OCI-LY1 (cell line): ENCODE results near the gene PXT1.
"Not testable (repeated sequence)": the region's sequence is repeated elsewhere in the genome, so short reads cannot be mapped to it uniquely, and the experiment has no call there.

Source experiments
- H2AFZ ChIP-seq: fragments of 200-600 bp; sonication (generic), shearing (Covaris generic); 2 replicates; pipeline ENCODE4 v1.6.0; 2014; ENCODE audit warnings: antibody characterized with exemption, mild to moderate bottlenecking, low read length
- H3F3A ChIP-seq: fragments of 200-600 bp; sonication (generic), shearing (Covaris generic); 2 replicates; pipeline ENCODE4 v1.6.0; 2014; ENCODE audit warnings: mild to moderate bottlenecking, antibody characterized with exemption, low read length, moderate library complexity; ENCODE audit not compliant: insufficient read depth
- H3K27ac ChIP-seq: fragments of 200-600 bp; sonication (generic); 2 replicates; pipeline ENCODE4 v1.5.1; 2014; ENCODE audit warnings: low read length, mixed run types, mild to moderate bottlenecking, low read depth; ENCODE audit not compliant: poor library complexity, severe bottlenecking
- H3K27me3 ChIP-seq: fragments of 200-600 bp; sonication (generic); 2 replicates; pipeline ENCODE4 v1.6.0; 2014; ENCODE audit warnings: antibody characterized with exemption, mild to moderate bottlenecking, low read length, moderate library complexity; ENCODE audit not compliant: insufficient read depth
- H3K36me3 ChIP-seq: fragments of 200-600 bp; sonication (generic); 2 replicates; pipeline ENCODE4 v1.6.1; 2014; ENCODE audit warnings: mild to moderate bottlenecking, antibody characterized with exemption, low read length, moderate library complexity, mixed read lengths; ENCODE audit not compliant: insufficient read depth
- H3K4me1 ChIP-seq: fragments of 200-600 bp; sonication (generic); 2 replicates; pipeline ENCODE4 v1.5.1; 2014; ENCODE audit warnings: mild to moderate bottlenecking, low read length, moderate library complexity; ENCODE audit not compliant: insufficient read depth, severe bottlenecking
- H3K4me2 ChIP-seq: fragments of 200-600 bp; sonication (generic), shearing (Covaris generic); 2 replicates; pipeline ENCODE4 v1.6.1; 2014; ENCODE audit warnings: low read length
- H3K4me3 ChIP-seq: fragments of 200-600 bp; sonication (generic); 2 replicates; pipeline ENCODE4 v1.5.1; 2014; ENCODE audit warnings: low read length, low read depth, mild to moderate bottlenecking, mixed read lengths; ENCODE audit not compliant: poor library complexity, severe bottlenecking
- H3K79me2 ChIP-seq: fragments of 200-600 bp; shearing (Covaris generic); 2 replicates; pipeline ENCODE4 v1.6.1; 2016; ENCODE audit warnings: mixed run types, low read length, mixed read lengths; ENCODE audit not compliant: insufficient read depth
- H3K9ac ChIP-seq: fragments of 200-600 bp; sonication (generic), shearing (Covaris generic); 2 replicates; pipeline ENCODE4 v1.6.1; 2014; ENCODE audit warnings: mild to moderate bottlenecking, low read length, mixed read lengths
- H3K9me2 ChIP-seq: fragments of 200-600 bp; sonication (generic), shearing (Covaris generic); 2 replicates; pipeline ENCODE4 v1.6.1; 2014; ENCODE audit warnings: low read depth, mild to moderate bottlenecking, low read length, mixed read lengths
- H3K9me3 ChIP-seq: fragments of 200-600 bp; shearing (Covaris generic); 2 replicates; pipeline ENCODE4 v1.6.1; 2014; ENCODE audit warnings: low read length, mixed read lengths
- H4K20me1 ChIP-seq: fragments of 200-600 bp; sonication (generic), shearing (Covaris generic); 2 replicates; pipeline ENCODE4 v1.6.0; 2016; ENCODE audit warnings: mild to moderate bottlenecking, low read length; ENCODE audit not compliant: insufficient read depth
- CTCF ChIP-seq: fragments of 200-600 bp; sonication (generic), shearing (Covaris generic); IDR thresholded peaks from 2 replicates; pipeline ENCODE4 v1.5.1; 2017; ENCODE audit warnings: mild to moderate bottlenecking, antibody characterized with exemption, low read length, moderate library complexity, mixed read lengths
- EZH2 ChIP-seq: fragments of 200-600 bp; sonication (generic), shearing (Covaris generic); IDR thresholded peaks from 2 replicates; pipeline ENCODE4 v1.8.0; 2017; ENCODE audit warnings: borderline replicate concordance, mixed run types, mild to moderate bottlenecking, antibody characterized with exemption, low read length, moderate library complexity, mixed read lengths

PXT1 gene

GRCh38 chr6:36364669-36365479 lies 77.8 kb downstream of the PXT1 start:
- TF ChIP-seq CTCF (no peak), EZH2 (no peak)
- H3K27me3 ChIP-seq = 0 out of 2 replicates have a peak, but pooled peaks cover 7% of the 10 kb centered on the region
- H3K4me2 ChIP-seq = no peak overlapping the region
- no peaks in the 10 kb centered on the region for H3K36me3 ChIP-seq
- no peak overlapping the region for H3K9ac ChIP-seq
- no peak overlapping the region for H3K27ac ChIP-seq
- H3K79me2 ChIP-seq = no peaks in the 10 kb centered on the region
- no peaks in the 10 kb centered on the region for H3K4me1 ChIP-seq
- no peaks in the 10 kb centered on the region for H4K20me1 ChIP-seq
- no peaks in the 10 kb centered on the region for H3F3A ChIP-seq
- H3K4me3 ChIP-seq = no peak overlapping the region
- H2AFZ ChIP-seq = no peak overlapping the region
- no peaks in the 10 kb centered on the region for H3K9me3 ChIP-seq
- H3K9me2 ChIP-seq = no peaks in the 10 kb centered on the region

GRCh38 chr6:36364061-36364635 lies 78.5 kb downstream of the PXT1 start:
- H3K27ac ChIP-seq, H3K4me2 ChIP-seq, H2AFZ ChIP-seq, H3K9me3 ChIP-seq, H3K27me3 ChIP-seq, H3K4me1 ChIP-seq, H3K9ac ChIP-seq, H3K4me3 ChIP-seq, H3F3A ChIP-seq, H3K36me3 ChIP-seq, H4K20me1 ChIP-seq, H3K9me2 ChIP-seq, H3K79me2 ChIP-seq: not testable (repeated sequence)

GRCh38 chr6:36363371-36363752 lies 79.3 kb downstream of the PXT1 start:
- H3K27ac ChIP-seq, H3K36me3 ChIP-seq, H3K9me3 ChIP-seq, H3F3A ChIP-seq, H3K4me1 ChIP-seq, H3K4me3 ChIP-seq, H4K20me1 ChIP-seq, H3K9me2 ChIP-seq, H2AFZ ChIP-seq, H3K79me2 ChIP-seq, H3K9ac ChIP-seq, H3K27me3 ChIP-seq, H3K4me2 ChIP-seq: not testable (repeated sequence)

DNA sequence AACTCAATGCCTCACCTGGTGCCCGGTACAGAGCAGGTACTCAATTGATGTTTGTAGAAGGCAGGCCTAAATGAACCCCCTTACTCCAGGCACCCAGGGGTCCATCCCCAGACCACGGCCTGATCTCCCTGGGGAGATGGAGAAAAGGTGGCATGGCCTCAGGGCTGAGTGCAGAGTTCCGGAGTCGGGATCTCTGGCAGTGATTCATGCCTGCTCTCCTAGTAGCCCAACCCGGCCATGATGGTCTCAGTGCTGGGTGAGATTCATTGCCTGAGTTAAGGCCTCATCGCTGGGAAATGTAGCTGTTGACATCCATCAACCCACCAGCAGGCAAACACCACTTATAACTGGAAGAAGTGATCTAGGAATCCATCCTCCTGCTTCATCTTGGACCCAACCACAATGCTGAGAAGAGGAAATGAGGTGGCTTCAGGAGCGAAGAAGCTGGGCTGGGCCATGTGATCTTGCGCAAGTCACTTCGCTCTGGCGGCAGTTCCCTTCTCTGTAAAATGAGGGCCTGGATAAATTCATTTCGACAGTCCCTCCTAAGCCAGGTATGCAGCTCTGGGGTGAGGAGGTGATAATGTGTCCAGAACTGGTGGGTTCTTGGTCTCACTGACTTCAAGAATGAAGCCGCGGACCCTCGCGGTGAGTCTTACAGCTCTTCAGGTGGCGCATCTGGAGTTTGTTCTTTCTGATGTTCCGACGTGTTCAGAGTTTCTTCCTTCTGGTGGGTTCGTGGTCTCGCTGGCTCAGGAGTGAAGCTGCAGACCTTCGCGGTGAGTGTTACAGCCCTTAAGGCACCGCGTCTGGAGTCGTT lies 79.9 kb downstream of the PXT1 start:
- Histone ChIP-seq H3K4me3 (no peak overlapping the region), H3K4me2 (no peak overlapping the region), H3F3A (no peaks in the 10 kb centered on the region), H3K27me3 (0 out of 2 replicates have a peak, but pooled peaks cover 3% of the 10 kb centered on the region), H3K27ac (no peak overlapping the region), H3K4me1 (peaks cover 7% of the 10 kb centered on the region), H3K9ac (no peak overlapping the region), H2AFZ (no peak overlapping the region), H3K9me2 (no peaks in the 10 kb centered on the region), H4K20me1 (no peaks in the 10 kb centered on the region), H3K79me2 (no peaks in the 10 kb centered on the region), H3K36me3 (no peaks in the 10 kb centered on the region), H3K9me3 (no peaks in the 10 kb centered on the region)
- TF ChIP-seq CTCF (no peak), EZH2 (no peak)
